SIG-M5 (cell line): ENCODE data around the gene FAM222A.

ENCODE experiments used
- DNase-seq: peaks from one replicate; lab custom pipeline; 2025; lab: John Stamatoyannopoulos, UW

The FAM222A gene

DNA sequence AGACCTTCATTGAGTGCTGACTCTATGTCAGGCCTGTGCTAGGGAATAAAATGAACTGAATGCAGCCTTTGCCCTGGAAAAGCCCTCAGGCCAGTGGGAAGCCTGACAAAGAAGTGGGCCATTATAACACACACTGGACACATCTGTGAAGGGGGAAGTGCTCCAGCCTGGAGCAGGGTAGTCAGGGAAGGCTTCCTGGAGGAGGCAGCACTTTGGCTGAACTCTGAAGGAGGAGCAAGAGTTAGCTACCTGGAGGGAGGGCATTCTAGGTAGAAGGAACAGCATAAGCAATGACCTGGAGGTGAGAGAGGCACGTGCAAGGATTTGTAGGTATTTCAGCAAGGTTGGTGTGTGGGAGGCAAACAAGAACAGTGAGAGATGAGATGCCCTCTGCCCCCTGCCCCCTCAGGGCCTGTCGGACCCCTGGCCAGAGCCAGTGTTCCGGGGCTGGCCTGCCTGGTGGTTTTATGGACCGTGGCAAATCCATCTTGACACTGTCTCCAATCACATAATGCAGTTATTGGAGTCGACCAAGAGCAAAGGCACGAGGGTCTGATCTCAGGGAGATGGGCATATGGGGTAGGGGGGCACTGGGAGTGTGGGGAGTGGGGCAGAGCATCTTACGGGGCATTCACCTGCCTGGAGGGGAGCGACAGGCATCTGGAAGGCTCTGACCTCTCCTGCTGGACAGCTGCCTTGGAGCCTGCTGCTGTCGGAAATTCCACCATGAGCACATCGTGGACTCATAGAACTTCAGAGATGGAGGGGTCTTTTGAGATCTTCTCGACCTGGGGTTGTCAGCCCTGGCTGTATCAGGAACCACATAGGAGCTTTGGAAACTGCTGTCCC, 2.7 kb upstream of the FAM222A start:
- no peak for DNase-seq

DNA sequence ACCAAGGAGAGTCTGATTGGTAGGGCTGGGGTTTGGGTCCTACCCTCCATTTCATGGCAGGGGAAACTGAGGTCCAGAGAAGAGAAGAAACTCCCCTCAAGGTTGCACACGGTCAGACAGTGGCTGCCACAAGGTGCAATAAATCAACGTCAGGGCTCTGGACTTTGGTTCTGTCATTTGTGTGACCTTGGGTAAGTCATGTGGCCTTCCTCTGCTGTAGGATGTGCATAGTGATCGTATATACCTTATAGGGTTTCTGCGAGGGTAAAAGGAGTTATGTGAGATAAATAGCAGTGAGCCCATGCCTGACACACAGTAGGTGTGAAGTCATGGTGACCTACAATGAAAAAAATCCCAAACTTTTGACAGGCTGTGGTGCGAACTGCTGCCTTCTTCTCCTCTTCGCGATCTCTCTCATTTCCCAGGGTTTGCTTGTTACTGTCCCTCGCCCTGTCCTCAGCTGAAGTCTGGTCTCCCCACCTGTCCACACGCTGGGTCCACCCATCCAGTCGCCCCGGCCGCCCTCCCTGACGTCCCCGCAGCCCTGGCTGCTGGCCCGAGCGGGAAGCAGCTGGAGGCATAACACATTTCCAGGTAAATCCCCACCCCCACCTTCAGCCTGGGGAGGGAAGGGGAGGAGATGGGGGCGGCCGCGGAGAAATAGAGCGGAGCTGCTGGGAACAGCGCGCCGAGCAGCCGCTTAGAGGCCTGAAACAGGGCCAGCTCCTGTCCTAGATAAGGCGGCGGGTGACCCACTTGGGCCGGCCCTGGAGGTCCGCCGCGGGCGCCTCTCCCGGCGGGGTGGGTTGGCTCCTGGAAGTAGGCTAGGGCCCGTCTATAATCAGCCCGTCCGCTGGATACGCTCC, 1.8 kb upstream of the FAM222A start:
- no peak for DNase-seq

DNA sequence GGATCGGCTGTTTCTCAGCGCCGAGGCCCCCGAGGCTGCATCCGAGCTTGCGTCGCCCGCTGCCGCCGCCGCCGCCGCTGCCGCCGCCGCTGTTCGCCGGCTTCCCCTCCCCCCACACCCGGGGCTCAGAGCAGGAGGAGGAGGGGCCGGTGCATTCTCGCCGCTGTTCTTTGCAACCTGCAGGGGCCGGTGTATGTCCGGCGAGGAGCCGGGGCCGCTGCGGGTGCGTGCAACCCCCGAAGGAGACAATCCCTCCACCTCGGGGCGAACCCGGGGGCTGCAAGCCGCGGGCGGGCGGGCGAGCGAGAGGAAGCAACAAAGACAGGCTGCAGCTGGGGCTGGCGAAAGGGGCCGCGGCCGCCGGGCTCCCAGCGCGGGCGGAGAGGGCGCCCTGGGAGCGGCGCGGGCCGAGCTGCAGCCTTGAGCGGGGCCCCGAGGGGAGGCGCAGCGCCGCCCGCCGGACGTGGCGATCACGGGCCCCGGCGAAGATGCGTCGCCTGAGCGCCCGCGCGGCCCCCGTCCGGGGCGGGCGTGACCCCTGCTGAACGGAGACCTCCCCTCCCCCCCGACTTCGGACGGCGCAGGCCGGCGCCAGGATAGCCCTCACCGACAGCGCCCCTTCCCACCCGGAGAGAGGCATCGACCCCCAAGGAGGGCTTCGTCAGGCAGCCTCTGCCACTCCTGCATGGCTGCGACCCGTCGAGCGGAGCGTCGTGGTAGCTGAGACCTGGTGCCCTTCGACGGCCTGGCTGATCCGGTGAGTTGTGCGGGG, 702 bp downstream of the FAM222A start:
- DNase-seq, result no peak

DNA sequence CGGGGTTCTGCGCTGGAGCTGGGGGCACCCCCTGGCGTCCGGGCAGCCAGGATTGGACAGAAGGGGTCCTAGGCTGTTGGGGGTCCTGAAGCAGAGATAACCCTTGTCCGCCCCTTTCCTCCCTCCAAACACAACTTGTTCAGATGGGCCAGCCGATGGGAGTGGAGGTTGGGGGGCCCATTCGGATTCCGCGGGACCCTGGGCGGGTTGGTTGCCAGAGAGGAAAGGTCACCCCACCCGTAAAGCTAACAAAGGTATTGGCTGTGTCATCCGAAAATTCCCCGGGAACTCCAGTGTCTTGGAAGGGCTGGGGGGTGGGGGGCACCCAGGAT, 1.3 kb downstream of the FAM222A start:
- no peak for DNase-seq

DNA sequence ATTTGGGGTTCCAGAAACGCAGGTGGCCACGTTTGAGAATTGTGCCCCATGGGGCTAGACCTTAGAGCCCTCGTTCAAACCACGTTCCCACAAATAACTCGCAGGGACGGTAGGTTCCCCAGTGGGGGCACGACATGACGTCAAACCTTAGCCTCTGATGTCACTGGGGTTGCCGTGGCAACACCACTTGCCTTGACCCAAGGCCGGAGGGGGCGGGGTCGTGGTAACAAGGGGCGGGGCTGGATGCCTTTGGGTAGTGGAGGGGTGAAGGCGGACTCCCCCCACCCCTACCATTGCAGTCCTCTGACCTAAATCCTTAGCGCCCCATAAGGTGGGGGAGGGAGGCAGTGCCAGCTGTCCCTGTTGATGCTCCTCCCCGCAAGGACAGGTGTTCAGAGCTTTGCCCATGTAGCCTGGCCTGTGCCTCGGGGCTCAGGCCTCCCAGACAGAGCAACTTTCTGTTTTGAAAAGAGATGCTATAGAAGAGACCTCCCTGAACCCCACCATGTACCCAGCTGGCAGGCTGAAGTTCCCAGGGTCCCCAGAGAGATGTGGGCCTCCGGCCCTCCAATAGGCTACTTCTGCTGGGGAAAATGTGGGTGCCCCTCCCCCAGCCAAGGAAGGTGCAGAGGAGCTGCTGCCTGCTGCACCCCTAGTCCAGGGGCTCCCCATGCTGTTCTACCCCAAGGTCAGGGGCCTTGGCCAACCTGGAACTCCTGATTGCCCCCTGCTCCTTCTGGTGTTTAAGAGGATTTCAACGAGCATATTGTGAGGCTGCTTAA, 1.9 kb downstream of the FAM222A start:
- no peak for DNase-seq

DNA sequence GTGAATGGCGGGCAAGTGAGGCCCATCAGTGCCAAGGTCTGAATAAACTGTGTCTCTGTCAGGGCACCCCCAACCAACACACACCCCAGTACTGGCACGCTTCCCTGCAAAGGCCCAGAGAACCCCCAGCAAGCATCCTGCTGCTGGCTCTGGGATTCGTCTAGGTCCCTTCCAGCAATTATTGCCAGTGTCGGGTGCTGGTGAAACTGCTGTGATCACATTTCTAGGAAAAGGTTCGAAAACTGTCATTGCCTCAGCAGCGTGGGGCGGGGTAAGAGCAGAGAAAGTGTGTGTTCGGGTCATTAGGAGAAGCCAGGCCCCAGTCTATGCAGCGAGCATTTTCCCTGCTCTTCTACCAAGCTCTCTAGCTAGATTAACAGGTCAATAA, 2.5 kb downstream of the FAM222A start:
- no peak for DNase-seq

DNA sequence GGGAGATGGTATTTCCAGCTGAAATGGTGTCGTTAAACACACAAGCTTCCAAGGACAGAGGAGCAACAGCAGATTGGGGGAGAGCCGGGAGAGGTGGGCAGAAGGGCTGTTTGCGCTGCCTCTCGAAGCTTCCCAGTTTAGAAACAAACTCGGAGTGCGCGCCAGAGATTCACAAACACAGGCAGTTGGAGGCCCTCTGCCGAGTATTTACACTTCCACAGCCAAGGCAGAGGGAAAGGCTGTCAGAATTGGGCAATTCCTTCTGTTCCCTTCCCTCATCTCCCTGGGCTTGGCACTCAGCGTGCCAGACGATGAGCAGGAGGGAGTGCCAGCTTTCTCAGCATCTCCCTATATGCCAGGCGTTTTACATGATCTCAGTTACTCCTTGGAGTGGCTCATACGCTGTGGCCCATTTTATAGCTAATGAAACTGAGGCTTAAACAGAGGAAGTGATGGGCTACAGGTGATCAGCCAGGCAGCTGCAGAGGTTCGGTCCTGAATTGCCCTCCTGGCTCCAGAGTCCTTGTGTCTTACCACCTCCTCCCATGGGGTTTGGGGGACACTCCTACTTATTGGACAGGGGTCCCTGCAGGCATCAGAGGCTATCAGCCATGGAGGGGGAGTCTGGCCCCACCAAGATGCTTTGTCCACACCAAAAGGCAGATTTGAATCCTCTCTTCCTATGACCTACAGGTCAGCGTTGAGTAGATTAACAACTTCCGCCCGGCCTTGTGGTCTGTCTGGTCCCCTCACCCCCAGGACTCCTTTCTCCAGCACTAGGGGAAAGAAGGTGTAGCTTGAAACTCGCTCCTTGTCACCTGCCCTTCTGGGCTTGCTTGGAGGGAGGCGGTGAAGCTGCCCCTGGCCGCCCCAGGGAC, 3.1 kb downstream of the FAM222A start:
- DNase-seq, result no peak

DNA sequence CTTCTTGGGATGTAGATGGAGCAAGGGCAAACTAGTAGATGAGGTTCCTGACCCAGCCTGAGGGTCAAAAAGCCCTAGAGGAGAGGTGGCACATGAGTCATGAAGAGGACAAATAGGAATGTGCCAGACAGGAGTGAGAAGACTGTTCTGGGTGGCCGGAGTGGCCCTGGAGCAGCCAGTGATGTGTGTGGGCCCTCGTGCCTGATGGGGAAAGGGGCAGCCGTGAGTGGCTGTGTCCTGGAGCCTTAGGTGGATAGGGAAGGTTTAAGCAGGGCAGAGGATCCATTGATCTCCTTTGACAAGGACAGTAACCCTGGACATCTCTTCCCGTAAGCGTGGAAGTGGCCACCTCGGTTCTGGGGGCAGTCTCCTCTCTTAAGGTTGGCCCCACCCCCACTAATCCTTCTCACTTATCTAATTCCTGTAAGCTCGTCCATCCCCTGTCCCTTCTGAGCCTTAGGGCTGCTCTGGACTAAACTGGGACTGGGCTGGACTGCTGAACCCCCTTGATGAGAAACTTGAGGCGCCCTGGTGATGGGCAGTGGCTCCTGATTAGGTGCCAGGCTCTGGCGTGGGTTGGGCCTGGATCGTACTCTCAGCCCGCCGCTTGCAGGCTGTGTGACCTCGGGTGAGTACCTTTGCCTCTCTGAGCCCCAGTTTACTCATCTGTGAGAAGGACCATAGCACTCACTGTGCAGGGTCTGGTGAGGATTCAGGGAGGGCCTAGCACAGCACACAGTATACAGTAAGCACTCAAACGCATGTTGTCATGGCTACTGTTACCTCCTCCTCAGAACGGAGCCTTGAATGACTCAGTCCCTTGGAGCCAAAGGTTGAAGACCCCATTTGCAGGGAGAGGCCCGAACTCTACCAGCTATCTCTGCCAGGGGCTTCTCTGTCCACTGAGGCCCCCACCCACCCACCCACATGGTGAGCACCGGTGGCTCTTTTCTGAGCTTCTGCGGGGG, 4.0 kb downstream of the FAM222A start:
- DNase-seq, result no peak

DNA sequence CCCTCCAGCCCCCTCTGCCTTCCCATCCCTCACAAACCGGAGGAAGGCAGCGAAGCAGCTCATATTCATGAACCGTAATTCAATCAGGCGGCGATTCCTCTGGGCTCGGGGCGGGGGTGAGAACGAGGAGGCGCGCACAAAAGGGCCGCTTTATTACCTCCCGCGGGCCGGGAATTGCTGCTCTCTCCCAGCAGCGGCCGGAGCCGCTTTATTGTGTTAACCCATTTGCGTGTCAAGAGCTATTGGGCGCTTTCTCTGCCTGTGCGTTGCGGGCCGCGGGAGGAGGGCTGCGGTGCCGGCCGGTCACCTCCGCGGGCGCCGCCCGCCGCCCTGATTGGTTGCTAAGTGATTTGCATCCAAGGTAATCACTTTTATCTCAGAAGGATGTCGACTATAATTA, 4.8 kb downstream of the FAM222A start:
- no peak for DNase-seq

DNA sequence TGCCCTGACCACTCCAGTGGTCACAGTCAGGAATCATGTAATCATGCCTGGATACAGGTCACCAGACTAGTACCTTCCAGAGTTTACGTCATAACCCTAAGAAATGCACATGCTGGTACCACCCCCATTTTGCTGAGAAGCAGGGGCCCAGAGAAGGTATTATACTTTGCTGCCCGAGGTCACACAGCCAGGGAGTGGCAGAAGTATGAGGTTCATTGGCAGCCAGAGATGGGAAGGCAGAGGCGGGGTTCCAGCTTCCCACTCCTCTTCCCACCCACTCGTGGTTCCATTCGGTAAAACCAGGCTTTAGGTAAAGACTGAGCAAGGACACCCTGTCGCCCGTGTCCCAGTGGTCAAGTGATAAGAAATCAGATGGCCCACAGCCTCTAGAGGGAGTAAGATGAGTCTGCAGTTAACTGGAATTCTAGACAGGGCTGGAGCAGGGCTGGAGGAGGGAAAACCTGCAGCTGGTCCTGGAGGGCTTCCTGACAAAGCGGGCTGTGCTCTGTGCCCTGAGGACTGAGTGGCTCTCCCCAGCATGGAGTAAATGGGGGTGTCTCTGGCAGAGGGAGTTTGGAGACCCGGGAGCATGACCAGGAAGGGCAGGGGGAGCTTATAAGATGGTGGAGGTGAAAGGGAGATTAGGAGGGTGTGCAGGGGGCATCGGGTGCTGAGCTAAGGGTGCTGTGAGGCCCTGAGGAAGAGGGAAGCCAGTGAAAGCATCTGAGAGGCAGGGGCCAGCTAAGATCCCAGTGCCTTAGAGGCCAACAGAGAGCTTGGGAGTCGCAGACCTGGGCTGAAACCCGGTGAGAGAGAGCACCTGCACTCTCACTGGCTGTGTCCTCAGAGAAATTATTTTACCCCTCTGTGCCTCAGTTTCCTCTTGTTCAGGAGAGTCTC, 5.7 kb downstream of the FAM222A start:
- DNase-seq, result no peak

DNA sequence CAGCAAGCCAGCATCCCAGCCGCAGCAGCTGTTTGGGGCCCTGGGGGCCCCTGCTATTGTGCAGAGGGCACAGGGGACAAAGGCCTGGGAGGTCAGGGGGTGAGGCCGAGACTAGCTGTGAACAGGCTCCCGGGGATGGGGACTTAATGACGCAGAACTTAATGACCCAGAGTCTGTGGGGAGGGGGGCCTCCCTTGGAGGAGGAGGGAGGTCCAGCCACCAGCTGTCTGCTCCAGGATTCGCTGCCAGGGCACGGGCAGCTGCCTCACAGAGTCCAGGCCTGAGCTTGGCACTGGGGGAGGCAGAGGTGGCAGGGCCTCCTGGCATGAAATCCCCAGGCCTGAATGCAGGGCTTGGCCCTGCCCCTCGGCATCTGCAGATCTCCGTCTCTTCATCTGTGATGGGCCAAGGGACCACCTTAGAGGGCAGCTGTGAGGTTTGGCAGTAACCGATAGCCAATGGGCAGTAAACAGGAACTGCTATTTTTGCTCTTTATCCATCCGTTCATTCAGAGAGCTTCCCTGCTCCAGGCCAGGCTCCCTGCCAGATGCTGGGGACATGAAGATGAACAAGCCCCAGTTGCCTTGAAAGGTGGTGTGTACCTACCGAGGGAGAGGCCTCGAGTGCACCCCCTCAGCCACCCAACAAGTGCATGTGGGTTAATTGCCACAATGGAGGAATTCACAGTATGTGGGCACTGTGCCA, 6.7 kb downstream of the FAM222A start:
- DNase-seq, result no peak

DNA sequence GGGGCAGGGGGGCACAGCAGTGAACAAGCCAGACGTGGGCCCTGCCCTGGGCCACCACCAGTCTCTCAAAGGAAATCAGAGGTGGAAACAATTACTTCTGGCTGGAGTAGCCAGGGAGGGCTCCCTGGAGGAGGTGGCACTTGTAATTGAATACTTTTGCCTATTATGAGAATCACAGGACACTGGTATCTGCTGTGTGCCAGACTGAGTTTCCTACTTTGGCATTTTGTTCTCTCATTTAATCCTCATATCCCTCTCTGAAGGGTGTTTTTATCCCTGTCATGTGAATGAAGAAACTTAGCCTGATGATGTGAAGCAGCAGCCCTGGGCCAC, 7.2 kb downstream of the FAM222A start:
- no peak for DNase-seq

DNA sequence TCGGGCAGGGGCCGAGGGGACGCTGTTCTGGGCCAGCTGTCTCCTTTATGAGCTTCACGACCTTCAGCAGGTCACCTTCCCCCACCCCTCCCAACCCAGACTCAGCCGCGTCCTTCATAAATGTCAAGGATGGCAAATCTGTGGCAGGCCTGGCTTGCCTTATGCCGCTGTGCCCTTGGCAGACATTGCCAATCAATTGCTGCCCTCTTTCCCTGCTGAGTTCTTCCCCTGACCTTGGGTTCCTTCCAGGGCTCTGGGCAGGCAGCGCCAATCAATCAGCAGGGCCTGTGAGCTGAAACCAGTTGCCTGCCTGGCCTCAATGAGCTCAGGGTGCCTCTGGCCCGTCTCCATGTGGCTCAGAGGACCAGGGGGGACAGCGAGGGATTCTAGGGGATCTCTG, 7.7 kb downstream of the FAM222A start:
- DNase-seq, result no peak

DNA sequence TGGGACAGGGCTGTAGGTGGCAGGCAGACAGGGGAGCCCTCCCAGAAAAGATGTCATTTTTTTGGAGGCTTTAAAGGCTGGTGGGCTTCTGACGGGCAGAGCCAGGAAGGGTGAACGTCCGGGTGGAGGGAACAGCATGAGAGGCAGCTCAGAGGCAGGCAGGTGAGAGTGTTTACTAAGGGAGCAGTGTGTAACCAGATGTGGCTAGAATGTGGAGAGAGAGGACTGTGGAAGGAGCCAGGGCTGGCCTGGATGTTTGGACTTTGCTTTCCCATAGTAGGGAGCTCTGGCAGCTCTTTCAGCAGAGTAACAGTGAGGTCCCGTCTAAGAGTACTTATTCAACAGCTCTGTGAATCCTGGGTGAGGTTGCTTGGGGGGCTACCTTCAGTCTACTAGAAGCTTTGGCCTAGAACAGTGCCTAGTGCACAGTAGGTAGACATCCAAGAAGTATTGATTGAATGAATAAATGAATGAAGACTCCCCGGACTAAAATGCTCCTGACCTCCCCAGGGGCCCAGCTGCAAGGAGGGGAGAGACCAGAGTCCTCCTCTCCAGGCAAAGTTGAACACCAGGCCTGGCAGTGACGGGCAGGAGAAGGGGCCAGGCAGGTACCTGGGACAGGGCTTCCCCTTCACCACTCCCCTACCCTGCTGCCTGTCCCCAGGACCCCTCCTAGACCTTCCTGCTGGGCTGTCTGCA, 8.5 kb downstream of the FAM222A start:
- no peak for DNase-seq

DNA sequence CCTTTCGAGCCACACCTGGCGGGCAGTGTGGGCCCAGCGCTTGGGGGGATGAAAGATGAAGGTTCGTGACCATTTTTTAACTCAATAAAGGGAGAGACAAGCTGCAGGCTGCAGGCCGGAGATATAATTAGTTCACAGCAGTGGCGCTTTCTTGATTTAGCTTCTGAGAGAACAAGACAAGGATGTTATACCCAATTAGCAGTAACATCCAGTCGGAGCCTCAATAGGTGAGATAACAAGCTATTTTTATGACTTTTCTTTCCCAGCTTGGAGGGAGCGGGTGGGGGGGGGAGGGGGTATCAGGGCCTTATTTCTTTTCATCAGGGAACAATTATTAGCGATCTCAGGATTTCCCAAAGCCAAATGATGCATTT, 9.1 kb downstream of the FAM222A start:
- DNase-seq, result no peak

DNA sequence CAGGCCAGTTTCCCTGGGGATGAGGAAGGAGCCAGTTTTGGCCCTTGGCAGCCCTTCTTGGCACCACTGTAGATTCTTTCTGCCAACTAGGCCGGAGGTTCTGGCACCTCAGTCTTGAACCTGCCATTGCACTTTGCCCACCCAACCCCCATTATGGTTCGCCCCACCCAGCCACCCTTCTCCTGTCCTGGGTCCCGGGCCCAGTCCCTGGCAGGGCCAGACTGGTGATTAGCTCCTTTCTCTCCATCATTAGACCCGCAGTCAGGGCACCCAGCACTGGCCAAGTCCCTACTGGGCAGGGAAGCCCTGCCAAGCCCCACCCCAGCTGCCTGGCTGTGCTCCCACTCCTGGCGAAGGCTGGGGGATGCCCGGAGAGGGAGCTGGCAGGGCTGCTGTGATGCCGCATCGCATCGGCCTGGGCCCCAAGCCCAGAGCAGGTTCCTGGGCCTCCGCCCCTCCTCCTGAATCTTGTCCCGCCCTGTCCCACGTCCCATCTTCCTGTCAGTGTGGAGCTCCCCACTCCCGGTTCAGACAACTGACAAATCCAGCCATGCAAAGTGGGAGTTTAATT, 9.8 kb downstream of the FAM222A start:
- no peak for DNase-seq

DNA sequence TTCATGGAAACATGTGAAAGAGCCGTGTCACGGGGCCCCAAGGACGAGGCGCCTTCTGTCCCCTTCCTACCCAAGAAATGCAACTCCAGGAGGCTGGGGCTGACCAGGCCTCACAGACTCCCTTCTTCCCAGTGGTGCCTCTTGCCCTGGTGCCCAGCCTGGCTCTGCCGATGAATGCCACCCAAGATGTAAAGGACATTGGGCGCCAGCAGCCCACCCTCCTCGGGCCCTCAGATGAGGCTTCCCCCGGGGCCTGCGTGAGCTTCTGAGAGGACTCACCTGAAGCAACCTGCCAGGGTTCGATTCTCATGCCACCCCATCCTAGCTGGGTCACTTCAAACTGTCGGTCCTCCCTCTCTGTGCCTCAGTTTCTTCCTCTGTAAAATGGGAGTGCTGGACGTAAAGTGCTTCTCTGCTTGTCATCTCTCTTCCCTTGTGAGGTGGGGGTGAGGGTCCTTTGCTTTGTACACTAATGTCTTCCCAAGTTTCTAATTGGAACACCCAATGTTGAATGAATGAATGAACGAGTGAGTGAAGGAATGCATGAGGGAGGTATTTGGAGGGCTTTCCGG, 10.8 kb downstream of the FAM222A start:
- DNase-seq, result no peak
